ENCODE data around the gene HUS1.
"Not testable (repeated sequence)": the region's sequence is repeated elsewhere in the genome, so short reads cannot be mapped to it uniquely, and the experiment has no call there.

HUS1 gene

DNA sequence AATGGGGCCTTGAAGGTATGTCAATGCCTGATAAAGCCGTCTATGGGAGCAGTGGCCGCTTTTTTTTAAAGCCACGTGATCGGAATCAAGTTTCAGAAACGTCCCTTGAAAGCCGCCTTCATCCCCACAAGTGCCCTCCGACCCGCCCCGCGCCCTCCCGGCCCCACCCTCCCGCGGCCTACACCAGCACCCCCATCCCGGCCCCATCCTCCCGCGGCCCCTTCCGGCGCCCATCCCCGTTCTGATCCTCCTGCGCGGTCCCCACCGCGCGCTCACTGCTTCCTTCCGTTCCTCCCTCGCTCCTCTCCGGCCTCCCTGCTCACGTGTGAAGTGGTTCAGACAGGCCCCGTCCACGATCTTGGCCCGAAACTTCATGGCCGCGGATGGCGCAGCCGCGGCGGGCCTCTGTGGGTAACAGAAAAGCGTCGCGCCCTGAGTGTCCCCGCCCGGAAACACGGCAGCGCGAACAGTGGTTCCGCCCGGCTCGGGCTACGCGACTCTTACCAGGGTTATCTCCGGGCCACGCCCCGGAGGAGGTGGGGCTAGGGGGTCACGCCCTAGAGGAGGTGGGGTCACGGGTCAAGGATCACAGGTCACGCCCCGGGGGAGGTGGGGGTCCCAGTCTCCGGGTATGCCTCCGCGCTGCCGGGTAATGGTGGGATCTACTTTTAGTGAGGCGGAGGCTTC is at the start of gene HUS1:
HUS1 (minus strand) TSS at position 471 of the 687 bp plus-strand sequence; CDS start at position 375, 96 bp downstream.
- peak; percentile 96 for DNase-seq

DNA sequence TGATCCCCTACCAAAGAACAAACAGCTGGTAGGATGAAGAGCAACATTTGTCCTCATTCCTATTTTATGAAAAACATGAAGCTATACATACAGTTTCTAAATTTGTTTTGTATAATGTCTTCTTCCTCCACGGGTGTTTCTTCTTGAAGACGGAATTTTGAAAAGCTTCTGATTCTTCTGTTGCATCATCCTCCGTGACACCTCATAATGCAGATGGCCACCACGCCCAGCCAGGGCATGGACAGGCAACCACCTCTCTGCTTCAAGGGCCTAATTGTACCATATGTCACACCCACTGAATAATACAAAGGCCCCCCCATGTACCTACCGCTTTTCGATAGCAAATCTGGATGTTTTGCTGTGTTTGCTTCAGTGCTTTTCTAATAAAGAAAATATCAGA is 49.5 kb upstream of the HUS1 start, which contains the start of gene SUN3:
SUN3 (minus strand) TSS at position 170 of the 400 bp plus-strand sequence; CDS start at position 1, 169 bp downstream.
- DNase-seq = no peak

DNA sequence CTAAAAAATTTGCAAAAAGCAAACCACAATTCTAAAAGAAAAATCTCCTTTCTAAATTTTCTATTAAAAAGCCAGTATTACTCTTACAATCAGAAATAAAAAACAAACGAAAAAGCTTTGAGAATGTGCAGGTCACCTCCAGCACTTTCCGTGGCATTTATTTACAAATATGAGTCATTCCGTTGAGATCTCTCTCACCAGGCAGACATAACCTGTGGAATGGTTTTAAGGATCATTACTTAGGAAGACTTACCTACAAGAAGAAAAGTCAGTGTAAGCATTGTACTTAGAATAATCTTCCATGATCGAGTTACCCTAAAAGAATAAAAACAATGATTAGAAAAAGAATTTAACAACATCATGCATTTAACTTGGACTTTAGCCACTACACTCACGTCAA is 46.2 kb upstream of the HUS1 start:
- DNase-seq = no peak

GRCh38 chr7:48017674-48018073 is 38.3 kb upstream of the HUS1 start:
- no peak for DNase-seq

GRCh38 chr7:48016641-48017040 is 37.2 kb upstream of the HUS1 start:
- DNase-seq = no peak

- DNase-seq = no peak
Observed at GRCh38 chr7:48011951-48012350, 32.5 kb upstream of the HUS1 start.

GRCh38 chr7:48011323-48011722 is 31.9 kb upstream of the HUS1 start:
- no peak for DNase-seq

DNA sequence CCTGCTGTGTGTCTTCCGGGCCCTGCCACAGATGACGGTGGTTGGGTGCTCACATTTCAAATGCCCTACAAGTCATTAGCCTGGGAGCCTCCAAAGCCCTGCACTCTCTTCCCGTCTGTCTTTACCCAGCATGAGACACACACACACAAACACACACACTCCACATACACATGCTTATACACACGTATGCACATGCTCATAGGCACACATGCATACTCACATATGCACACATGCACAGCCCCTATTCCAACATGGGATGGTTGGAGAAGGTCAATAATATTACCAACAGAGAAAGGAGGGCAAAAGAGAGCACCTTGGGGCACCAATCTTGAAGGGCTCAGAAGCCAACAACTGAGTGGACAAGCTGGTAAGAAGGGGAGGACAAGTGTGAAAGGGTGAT is 30.5 kb upstream of the HUS1 start:
- no peak for DNase-seq

DNA sequence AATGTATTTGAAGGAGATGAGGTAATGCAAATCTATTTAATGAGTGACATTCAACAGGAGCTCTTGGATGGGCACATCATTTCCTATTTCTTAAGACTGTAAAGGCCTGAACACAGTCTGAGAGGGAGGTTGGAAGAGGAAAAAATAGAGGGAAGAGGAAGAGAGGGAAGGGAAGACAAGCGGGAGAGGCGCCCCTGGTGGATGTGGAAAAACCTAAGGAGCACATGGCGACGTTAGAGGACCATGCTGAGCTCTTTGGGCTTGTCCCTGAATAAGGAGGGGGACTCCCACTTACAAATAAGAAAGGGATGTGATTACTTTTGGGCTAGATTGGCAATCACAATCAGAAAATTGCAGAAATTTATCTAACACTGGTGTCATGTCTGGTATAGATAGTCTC is 29.8 kb upstream of the HUS1 start:
- DNase-seq = no peak

GRCh38 chr7:48006866-48007265 is 27.5 kb upstream of the HUS1 start:
- DNase-seq = no peak

DNA sequence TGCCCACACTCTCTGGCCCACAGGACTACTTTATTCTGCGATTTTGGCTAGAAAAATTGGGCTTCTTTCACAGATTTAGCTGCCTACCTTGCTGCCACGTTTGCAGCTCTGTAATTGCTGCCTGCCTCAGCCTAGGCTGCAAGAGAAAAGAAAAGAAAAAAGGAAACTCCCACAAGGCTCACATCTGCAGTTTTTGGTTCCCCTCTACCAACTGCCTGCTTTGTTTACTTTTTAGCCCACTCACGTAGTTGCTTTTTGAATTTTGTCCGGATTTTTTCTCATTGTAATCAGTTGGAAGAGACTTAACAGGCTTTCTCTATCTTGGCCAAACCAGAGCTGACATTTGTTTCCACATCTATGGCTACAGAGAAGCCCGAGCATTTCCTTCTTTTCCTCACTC is 25.2 kb upstream of the HUS1 start:
- no peak for DNase-seq

GRCh38 chr7:48004032-48004431 is 24.6 kb upstream of the HUS1 start:
- no peak for DNase-seq

DNA sequence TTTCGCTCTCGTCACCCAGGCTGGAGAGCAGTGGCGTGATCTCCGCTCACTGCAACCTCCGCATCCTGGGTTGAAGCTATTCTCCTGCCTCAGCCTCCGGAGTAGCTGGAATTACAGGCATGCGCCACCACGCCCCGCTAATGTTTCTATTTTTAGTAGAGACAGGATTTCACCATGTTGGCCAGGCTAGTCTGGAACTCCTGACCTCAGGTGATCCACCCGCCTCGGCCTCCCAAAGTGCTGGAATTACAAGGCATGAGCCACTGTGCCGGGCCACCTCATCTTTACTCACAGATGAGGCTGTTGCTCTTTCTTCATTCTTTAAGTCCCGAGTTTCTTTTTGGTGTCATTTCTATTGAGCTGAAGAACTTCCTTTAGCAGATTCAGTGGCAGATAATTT is 20.7 kb upstream of the HUS1 start:
- not testable (repeated sequence) for DNase-seq

DNA sequence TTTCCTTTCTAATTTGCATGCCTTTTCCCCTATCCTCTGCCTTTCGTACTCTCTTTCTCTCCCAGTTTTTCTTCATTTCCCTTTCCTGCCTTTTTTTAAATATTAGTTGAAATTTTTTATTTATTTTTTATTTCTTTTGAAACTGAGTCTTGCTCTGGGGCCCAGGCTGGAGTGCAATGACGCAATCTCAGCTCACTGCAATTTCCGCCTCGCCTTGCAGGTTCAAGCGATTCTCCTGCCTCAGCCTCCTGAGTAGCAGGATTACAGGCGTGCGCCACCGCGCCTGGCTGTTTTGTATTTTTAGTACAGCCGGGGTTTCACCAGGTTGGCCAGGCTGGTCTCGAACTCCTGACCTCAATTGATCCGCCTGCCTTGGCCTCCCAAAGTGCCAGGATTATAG is 20.0 kb upstream of the HUS1 start:
- DNase-seq = no peak

- DNase-seq = no peak
Observed at GRCh38 chr7:47992446-47992845, 13.0 kb upstream of the HUS1 start.

- DNase-seq = peak; percentile 86
Observed at GRCh38 chr7:47991741-47992311, 12.4 kb upstream of the HUS1 start.

DNA sequence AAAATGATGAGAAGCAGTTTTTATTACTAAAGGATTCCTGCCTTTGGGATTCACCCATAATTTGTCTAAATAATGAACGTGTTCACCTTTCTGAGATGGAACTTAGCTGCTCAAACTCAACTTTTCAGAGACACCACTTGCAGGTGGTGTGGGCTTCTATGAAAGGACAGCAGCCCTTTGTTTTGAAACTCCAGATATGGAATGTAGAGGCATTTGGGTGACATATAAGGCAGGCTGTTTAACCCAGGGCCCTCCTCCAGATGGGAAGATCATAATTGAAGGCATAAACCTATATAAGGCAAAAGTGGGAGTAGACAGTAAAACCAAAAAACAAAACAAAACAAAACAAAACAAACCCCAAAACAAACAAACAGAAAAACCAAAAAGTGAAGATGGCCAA is 11.9 kb upstream of the HUS1 start:
- no peak for DNase-seq

DNA sequence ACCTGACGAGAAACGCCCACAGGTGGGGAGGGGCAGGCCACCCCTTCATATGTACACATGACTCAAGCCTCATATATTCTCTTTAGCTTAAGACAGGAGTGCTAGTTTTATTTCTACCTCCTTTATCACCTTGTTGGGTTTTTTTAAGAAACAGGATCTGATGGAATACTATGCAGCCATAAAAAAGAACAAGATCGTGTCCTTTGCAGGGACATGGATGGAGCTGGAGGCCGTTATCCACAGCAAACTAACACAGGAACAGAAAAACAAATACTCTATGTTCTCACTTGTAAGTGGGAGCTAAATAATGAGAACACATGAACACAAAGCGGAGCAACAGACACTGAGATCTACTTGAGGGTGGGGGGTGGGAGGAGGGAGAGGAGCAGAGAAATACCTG is 11.2 kb upstream of the HUS1 start:
- DNase-seq = no peak

- not testable (repeated sequence) for DNase-seq
Observed at GRCh38 chr7:47989607-47990400, 10.4 kb upstream of the HUS1 start.

DNA sequence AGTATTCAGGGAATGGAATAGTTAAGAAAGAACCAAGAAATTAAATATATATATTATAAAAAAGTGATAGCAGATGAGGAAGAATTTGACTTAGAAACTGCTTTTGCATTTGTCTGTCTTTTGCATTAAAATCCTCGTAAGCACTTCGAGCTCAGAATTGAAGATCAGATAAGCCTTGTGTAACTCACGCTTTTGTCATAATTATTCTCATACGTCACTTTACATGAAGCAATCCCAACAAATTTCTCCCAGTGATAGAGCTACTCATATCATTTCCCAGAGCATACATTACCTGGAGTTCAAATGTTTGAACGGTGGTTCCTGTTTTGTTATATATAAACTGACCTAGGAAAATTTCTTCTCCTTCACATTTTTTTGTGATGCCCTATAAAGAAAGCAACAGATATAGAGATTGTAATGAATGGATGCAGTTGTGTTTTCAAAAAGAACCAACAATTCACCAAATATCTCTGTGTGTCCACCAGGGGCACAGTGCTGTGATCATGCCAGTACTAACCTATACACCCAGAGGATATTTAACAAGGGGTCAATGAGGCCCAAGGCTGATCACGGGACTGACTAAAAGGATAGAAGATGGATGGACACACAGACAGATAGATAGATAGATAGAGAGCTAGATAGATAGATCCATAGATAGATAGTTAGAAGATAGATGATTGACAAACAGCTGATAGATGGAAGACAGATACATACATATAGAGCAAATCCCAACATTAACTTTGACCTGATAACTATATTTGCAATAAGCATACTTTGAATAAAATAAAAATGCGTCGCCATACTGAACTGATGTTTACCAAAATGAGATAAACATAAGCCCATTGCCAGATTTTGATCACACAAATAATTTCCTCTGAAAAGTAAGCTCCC is 9.3 kb upstream of the HUS1 start:
- no peak for DNase-seq

DNA sequence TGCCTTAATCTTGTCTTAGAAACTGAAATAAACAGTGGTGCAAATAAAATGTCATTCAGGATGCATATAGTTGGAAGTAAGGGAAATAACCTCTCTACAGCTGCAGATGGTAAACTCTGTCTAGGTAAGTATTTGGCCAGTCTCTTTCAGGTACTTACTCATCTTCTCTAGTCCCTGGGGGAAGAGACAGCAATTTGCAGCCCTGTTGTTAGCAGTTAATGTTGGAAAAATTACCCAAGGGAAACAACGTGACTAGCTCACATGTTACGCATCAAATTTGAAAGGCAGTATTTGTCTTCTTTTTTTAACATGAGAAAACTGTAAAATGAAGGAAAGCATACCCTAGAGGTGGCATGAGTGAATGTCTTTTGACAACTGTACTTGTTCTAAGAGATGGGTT is 3.2 kb upstream of the HUS1 start:
- no peak for DNase-seq

DNA sequence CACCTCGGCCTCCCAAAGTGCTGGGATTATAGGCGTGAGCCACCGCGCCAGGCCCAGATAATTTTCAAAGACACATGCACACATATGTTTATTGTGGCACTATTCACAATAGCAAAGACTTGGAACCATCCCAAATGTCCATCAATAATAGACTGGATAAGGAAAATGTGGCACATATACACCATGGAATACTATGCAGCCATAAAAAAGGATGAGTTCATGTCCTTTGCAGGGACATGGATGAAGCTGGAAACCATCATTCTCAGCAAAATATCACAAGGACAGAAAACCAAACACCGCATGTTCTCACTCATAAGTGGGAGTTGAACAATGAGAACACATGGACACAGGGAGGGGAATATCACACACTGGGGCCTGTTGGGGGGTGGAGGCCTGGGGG is 1.2 kb upstream of the HUS1 start:
- DNase-seq = not testable (repeated sequence)

- DNase-seq = no peak
Observed at GRCh38 chr7:47979832-47980181, 392 bp upstream of the HUS1 start.

Data from CD4-positive, alpha-beta T cell treated with Interleukin-21 for 1 hour (primary cell).